ENCODE measurements around the gene PTGDR.

The PTGDR gene

DNA sequence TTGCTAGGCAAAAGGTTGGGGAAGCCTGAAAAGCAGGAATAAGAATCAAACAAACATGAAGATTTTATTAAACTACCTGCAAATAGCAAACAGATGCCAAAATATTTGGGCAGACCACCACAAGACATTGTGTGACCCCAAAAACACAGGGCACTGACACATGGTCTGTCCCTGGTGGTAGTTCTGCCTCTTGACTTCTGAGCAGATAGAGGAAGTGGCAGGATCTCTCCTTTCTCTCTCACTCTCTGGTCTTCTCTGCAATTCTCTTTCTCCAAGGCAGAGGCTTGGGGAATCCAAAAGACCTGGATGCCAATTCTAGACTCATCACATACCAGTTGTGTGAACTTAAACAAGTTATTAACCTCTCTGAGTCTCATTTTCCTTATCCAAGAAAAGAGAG is 4.3 kb upstream of the PTGDR start:
- H3K4me3 ChIP-seq (ENCODE audit: low read depth, low read length): no peak overlapping the region
- TF ChIP-seq, protein P1, sequence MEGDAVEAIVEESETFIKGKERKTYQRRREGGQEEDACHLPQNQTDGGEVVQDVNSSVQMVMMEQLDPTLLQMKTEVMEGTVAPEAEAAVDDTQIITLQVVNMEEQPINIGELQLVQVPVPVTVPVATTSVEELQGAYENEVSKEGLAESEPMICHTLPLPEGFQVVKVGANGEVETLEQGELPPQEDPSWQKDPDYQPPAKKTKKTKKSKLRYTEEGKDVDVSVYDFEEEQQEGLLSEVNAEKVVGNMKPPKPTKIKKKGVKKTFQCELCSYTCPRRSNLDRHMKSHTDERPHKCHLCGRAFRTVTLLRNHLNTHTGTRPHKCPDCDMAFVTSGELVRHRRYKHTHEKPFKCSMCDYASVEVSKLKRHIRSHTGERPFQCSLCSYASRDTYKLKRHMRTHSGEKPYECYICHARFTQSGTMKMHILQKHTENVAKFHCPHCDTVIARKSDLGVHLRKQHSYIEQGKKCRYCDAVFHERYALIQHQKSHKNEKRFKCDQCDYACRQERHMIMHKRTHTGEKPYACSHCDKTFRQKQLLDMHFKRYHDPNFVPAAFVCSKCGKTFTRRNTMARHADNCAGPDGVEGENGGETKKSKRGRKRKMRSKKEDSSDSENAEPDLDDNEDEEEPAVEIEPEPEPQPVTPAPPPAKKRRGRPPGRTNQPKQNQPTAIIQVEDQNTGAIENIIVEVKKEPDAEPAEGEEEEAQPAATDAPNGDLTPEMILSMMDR (IDR thresholded peaks at IDR 0.05; ENCODE audit: borderline replicate concordance, insufficient read depth, low read depth, low read length): no peak

DNA sequence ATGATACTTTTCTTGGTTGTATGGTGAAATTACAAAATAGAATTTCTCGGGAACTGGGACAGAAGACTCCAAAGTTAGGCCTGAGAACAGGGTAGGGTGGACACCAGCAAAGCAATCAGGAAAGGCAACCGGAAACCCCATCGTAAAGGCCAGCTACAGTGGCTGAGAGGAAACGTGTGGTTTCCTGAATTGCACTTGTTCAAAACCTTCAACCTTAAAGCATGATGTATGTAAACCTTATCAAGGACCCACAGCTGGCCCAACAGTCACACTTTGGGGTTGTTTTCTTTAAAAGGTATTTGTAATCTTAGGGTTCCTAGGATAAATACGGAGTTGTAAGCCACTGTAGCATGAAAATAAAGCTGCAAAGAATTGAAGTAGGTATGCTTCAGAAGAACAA is 2.2 kb upstream of the PTGDR start:
- no peak overlapping the region for H3K4me3 ChIP-seq (ENCODE audit: low read depth, low read length)
- TF ChIP-seq, protein P1 (IDR thresholded peaks at IDR 0.05; ENCODE audit: borderline replicate concordance, insufficient read depth, low read depth, low read length): no peak

DNA sequence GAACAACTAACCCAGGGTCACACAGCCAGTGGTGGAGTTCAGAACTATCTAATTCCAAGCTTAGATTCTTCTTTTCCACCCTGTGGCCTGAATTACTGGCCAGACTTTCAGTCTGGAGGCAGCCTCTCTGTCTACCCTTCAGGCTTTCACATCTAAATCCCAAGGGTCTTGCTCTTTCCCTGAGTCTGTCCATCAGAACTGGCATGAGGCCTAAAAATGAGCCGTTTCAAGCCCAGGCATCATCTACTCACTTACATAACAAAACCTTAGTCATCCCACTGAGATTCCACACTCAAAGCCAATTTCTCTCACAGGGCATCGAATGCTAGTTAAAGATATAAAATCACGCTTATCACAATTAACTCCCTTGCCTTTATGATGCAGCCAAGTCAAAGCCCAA is 1.3 kb upstream of the PTGDR start:
- TF ChIP-seq, protein P1 (IDR thresholded peaks at IDR 0.05; ENCODE audit: borderline replicate concordance, insufficient read depth, low read depth, low read length): no peak
- H3K4me3 ChIP-seq (ENCODE audit: low read depth, low read length): no peak overlapping the region

DNA sequence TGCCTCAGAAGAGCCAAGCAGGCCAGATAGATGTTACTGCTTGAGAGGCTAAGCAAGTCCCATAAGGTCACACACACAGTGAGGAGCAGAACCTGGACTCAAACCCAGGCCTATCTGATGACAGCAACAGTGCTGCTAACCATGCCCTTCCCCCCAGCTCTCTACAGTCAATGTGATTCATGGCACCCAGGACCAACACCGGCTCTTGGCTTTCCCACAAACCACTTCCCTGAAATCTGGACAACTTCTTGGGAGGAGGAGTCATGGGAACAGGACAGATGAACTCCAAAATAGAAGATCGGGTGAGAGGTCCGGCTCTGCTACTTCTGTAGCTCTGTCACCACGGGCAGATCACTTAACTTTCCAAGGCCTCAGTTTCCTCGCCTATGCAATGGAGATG is 716 bp upstream of the PTGDR start:
- no peak overlapping the region for H3K4me3 ChIP-seq (ENCODE audit: low read depth, low read length)
- TF ChIP-seq, protein P1 (IDR thresholded peaks at IDR 0.05; ENCODE audit: borderline replicate concordance, insufficient read depth, low read depth, low read length): no peak

DNA sequence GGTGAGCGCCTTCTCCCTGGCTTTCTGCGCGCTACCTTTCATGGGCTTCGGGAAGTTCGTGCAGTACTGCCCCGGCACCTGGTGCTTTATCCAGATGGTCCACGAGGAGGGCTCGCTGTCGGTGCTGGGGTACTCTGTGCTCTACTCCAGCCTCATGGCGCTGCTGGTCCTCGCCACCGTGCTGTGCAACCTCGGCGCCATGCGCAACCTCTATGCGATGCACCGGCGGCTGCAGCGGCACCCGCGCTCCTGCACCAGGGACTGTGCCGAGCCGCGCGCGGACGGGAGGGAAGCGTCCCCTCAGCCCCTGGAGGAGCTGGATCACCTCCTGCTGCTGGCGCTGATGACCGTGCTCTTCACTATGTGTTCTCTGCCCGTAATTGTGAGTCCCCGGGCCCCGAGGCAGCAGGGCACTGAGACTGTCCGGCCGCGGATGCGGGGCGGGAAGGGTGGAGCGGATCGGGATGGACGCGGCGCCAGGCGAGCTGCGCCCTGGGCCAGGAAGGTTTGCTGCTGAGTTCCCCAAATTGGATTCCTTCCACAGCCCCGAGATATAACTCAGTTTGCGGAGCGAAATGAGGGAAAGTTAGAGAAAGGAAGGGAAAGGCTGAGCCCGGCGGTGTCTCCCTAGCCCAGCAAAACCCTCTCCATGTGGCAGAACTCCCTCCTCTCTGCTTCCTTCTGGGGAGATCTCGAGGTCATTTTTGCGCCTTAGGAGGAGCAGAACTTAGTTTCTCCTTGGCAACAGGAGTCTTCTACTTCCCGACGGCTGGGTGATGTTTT is 972 bp downstream of the PTGDR start:
- peak overlapping the region; percentile 16 for H3K4me3 ChIP-seq (ENCODE audit: low read depth, low read length)
- TF ChIP-seq, protein P1 (IDR thresholded peaks at IDR 0.05; ENCODE audit: borderline replicate concordance, insufficient read depth, low read depth, low read length): no peak

DNA sequence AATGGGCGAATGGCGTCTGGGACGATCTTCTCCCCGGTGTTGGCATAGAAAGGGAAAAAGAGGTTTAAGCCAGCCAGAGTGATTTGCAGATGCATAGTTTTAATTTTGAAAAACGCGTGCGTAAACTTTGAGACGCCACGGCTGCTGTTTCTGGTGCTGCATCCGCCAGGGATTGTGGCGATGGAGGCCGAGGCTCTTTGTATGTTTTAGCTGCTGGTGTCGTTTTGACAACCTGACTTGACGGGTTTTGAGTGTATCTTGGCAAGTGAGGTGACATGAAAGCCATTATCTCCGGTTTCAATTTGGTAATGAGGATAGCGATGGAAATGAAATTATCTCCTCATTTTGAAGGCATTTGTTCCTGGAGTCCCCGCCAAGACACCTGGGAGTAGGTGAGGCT is 1.6 kb downstream of the PTGDR start:
- no peak overlapping the region for H3K4me3 ChIP-seq (ENCODE audit: low read depth, low read length)

DNA sequence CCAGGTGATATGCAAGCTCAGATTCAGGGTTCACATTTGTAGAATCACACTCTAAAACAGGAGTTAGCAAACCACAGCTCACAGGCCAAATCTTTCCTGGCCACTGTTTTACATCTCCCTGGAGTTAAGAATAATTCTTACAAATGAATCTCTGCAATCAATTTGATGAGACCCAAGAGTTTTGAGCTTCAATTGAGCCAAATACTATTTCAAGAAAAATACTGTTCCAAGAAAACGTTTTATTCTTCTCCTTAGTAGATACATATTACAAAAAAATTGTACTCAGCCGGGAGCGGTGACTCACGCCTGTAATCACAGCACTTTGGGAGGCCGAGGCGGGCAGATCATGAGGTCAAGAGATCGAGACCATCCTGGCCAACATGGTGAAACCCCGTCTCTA is 2.5 kb downstream of the PTGDR start:
- no peak overlapping the region for H3K4me3 ChIP-seq (ENCODE audit: low read depth, low read length)
- TF ChIP-seq, protein P1 (IDR thresholded peaks at IDR 0.05; ENCODE audit: borderline replicate concordance, insufficient read depth, low read depth, low read length): no peak

More for the DNA sequence above, 1.6 kb downstream of the PTGDR start:
- TF ChIP-seq, protein P1 (IDR thresholded peaks at IDR 0.05; ENCODE audit: borderline replicate concordance, insufficient read depth, low read depth, low read length): no peak
